NCI-H2196 (cell line): Measurements from ENCODE around the gene PATL2.
A peak's percentile ranks its signal among the peaks of the same experiment; 100 is the strongest.
"Not testable (repeated sequence)": the region's sequence is repeated elsewhere in the genome, so short reads cannot be mapped to it uniquely, and the experiment has no call there.

ENCODE experiments used
- DNase-seq: peaks from one replicate; lab custom pipeline; 2025; ENCODE audit not compliant: unreplicated experiment; lab: John Stamatoyannopoulos, UW

The PATL2 gene

GRCh38 chr15:44711096-44711742 lies at the start of gene PATL2, which contains the start of gene B2M:
Gene PATL2 (minus strand): TSS chr15:44711323. CDS start chr15:44676490, 34,833 bp downstream.
Gene B2M (plus strand): TSS chr15:44711517. CDS start chr15:44711547, 30 bp downstream.
- DNase-seq = peak; percentile 78

- DNase-seq = no peak
Observed at GRCh38 chr15:44753345-44753744, 42.2 kb upstream of the PATL2 start.

GRCh38 chr15:44743454-44743853 lies 32.3 kb upstream of the PATL2 start:
- not testable (repeated sequence) for DNase-seq

GRCh38 chr15:44739222-44739847 lies 28.2 kb upstream of the PATL2 start:
- DNase-seq = not testable (repeated sequence)

- DNase-seq = peak; percentile 30
Observed at GRCh38 chr15:44738340-44738984, 27.3 kb upstream of the PATL2 start.

- no peak for DNase-seq
Observed at GRCh38 chr15:44736181-44736765, 25.1 kb upstream of the PATL2 start, which contains the start of gene TRIM69. Gene TRIM69 (plus strand): TSS chr15:44736528. CDS start chr15:44736705, 177 bp downstream.

- no peak for DNase-seq
Observed at GRCh38 chr15:44735482-44736180, 24.5 kb upstream of the PATL2 start.

GRCh38 chr15:44734839-44735481 lies 23.8 kb upstream of the PATL2 start:
- no peak for DNase-seq

- no peak for DNase-seq
Observed at GRCh38 chr15:44729408-44730127, 18.4 kb upstream of the PATL2 start.

- peak; percentile 88 for DNase-seq
Observed at GRCh38 chr15:44728576-44729407, 17.7 kb upstream of the PATL2 start.

- DNase-seq = not testable (repeated sequence)
Observed at GRCh38 chr15:44728232-44728575, 17.1 kb upstream of the PATL2 start.

- DNase-seq = no peak
Observed at GRCh38 chr15:44727485-44728231, 16.5 kb upstream of the PATL2 start.

- DNase-seq = peak; percentile 35
Observed at GRCh38 chr15:44726568-44727484, 15.7 kb upstream of the PATL2 start.

GRCh38 chr15:44726136-44726535 lies 15.0 kb upstream of the PATL2 start:
- no peak for DNase-seq

GRCh38 chr15:44722011-44722410 lies 10.9 kb upstream of the PATL2 start:
- DNase-seq = no peak

GRCh38 chr15:44720460-44721176 lies 9.5 kb upstream of the PATL2 start:
- DNase-seq = no peak

GRCh38 chr15:44720000-44720435 lies 8.9 kb upstream of the PATL2 start:
- DNase-seq = not testable (repeated sequence)
